ENCODE data around the gene PPM1H. TPM values are rescaled to one million over a fixed set of nuclear protein-coding genes. Genes with fewer than 3 reads are reported as not detected.

PPM1H gene
- polyA plus RNA-seq, 1 donor: 20.0 TPM

DNA sequence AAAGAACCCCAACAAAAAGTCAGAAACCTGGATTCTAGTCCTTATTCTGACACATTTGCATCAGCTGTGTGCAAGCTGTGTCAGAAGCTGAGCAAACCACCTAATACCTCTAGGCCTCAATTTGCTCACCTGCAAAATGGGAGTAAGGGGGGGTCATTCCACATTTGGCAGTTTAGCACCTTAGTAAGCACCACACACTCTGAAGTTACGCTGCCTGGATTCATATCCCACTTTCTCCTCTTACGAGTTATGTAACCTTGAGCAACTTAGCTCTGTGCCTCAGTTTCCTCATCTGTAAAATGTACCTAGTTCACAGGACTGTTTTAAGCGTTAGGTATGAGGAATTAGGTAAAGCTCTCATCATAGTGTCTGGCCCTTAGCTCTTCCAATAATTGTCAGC, 218.9 kb downstream of the PPM1H start:
- no peak overlapping the region for H3K27ac ChIP-seq (ENCODE audit: low read length)
- DNase-seq: no peak
- H3K4me1 ChIP-seq (ENCODE audit: control insufficient read depth, insufficient read depth, low read length): no peaks in the 10 kb centered on the region
- peaks cover 9% of the 10 kb centered on the region for H3K36me3 ChIP-seq (ENCODE audit: control insufficient read depth, insufficient read depth, low read length)
- H3K4me3 ChIP-seq (ENCODE audit: low read length): no peak overlapping the region
- no peaks in the 10 kb centered on the region for H3K9me3 ChIP-seq (ENCODE audit: control insufficient read depth, low read depth, low read length)
- H3K27me3 ChIP-seq (ENCODE audit: control insufficient read depth, insufficient read depth, low read length): no peaks in the 10 kb centered on the region
- WGBS (ENCODE audit: insufficient coverage, low lambda C conversion rate): no CpG with 5 or more reads among the region's 3 CpGs

DNA sequence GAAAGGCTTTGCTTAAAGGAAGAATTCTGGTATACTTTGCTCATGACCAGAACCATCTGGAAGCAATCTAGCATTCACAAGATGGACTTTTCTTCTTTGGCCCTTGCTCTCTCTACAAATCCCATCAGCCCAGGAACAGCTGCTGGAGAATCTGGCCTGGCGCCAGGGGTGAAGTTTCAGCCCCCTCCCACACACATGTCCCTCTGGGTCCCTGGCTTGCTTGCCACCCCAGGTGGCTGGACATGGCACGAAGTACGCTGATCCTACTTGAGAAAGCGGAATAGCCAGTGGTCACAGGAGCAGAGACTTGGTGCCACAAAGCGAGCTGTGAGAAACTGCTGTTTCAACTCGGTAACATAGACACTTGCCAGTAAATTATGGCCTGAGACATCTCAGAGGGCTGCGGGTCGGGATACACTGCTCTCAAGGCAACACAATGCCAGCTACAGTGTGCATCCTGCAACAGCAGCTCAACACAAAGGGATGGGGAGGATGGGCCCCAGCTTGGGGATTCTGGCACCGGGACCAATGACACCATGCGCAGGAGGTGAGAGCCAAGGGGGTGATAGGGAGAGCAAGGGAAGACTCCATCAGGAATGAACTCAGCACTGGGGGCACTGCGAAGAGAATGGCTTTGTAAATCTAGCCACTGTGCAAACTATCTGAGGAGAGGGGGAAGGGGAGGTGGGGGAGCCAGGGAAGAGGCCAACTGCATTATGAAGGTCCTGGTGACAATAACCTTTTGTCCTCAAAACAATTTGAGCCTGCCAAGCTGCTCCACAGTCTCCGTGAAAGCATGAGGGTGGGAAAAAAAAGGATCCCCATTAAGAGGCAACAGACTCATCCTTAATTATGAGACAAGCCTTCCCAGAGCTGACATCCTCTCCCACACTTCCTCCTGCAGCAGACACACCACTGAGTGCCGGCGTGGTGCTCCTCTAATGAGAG, 219.9 kb downstream of the PPM1H start:
- H3K4me1 ChIP-seq (ENCODE audit: control insufficient read depth, insufficient read depth, low read length): no peaks in the 10 kb centered on the region
- H3K9me3 ChIP-seq (ENCODE audit: control insufficient read depth, low read depth, low read length): no peaks in the 10 kb centered on the region
- peak in 1 of 2 donors; percentile 20 for DNase-seq
- no peaks in the 10 kb centered on the region for H3K27me3 ChIP-seq (ENCODE audit: control insufficient read depth, insufficient read depth, low read length)
- WGBS (ENCODE audit: insufficient coverage, low lambda C conversion rate): 40% methylated on average over 1 of the region's 14 CpGs
- peaks cover 9% of the 10 kb centered on the region for H3K36me3 ChIP-seq (ENCODE audit: control insufficient read depth, insufficient read depth, low read length)
- no peak overlapping the region for H3K27ac ChIP-seq (ENCODE audit: low read length)
- H3K4me3 ChIP-seq (ENCODE audit: low read length): no peak overlapping the region

DNA sequence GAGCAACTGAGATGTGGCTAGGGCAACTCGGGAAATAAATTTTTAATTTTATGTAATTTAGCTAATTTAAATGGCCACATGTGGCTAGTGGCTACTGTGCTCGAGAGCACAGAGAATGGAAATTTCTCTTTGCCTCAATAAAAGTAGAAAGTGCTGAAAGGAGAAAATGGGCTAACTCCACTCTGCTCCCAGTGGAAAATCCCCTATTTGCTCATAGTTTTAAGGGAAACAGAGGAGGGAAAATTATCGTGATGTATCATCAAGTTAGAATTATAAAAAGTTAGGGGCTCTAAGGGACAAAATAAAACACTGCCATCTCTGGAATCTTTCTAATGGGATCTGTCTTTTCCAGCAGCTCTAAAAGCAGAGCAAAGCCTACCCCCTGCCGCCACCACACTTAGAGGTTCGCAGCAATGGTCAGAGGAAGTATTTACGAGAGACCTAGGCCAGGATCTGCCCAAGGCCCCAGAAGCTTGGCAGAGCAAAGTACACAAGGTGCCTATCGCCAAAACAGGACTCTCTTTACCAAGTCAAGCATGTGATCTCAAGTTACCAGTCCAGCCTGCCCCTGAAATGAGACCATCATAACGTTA, 220.7 kb downstream of the PPM1H start:
- Histone ChIP-seq H3K36me3 (ENCODE audit: control insufficient read depth, insufficient read depth, low read length) (peaks cover 5% of the 10 kb centered on the region), H3K4me3 (ENCODE audit: low read length) (no peak overlapping the region), H3K27me3 (ENCODE audit: control insufficient read depth, insufficient read depth, low read length) (no peaks in the 10 kb centered on the region), H3K27ac (ENCODE audit: low read length) (no peak overlapping the region), H3K9me3 (ENCODE audit: control insufficient read depth, low read depth, low read length) (no peaks in the 10 kb centered on the region), H3K4me1 (ENCODE audit: control insufficient read depth, insufficient read depth, low read length) (no peaks in the 10 kb centered on the region)
- 100% methylated on average over 1 of the region's 8 CpGs for WGBS (ENCODE audit: insufficient coverage, low lambda C conversion rate)
- DNase-seq: no peak

DNA sequence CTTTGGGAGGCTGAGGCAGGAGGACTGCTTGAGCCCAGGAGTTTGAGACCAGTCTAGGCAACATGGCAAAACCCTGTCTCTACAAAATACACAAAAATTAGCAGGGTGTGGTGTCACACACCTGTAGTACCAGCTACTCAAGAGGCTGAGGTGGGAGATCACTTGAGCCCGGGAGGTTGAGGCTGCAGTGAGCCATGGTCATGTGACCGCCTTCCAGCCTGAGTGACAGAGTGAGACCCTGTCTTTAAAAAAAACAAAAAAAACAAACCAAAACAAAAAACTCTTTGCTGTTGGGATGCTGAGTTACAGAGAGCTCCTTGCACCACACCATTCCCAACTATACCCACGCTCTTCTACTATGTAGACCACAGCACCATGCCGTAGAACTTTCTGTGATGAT, 221.2 kb downstream of the PPM1H start:
- no peak for DNase-seq
- no peak overlapping the region for H3K4me3 ChIP-seq (ENCODE audit: low read length)
- no peaks in the 10 kb centered on the region for H3K27me3 ChIP-seq (ENCODE audit: control insufficient read depth, insufficient read depth, low read length)
- no peaks in the 10 kb centered on the region for H3K9me3 ChIP-seq (ENCODE audit: control insufficient read depth, low read depth, low read length)
- WGBS (ENCODE audit: insufficient coverage, low lambda C conversion rate): no CpG with 5 or more reads among the region's 4 CpGs
- no peaks in the 10 kb centered on the region for H3K4me1 ChIP-seq (ENCODE audit: control insufficient read depth, insufficient read depth, low read length)
- H3K27ac ChIP-seq (ENCODE audit: low read length): no peak overlapping the region
- H3K36me3 ChIP-seq (ENCODE audit: control insufficient read depth, insufficient read depth, low read length): peaks cover 4% of the 10 kb centered on the region

DNA sequence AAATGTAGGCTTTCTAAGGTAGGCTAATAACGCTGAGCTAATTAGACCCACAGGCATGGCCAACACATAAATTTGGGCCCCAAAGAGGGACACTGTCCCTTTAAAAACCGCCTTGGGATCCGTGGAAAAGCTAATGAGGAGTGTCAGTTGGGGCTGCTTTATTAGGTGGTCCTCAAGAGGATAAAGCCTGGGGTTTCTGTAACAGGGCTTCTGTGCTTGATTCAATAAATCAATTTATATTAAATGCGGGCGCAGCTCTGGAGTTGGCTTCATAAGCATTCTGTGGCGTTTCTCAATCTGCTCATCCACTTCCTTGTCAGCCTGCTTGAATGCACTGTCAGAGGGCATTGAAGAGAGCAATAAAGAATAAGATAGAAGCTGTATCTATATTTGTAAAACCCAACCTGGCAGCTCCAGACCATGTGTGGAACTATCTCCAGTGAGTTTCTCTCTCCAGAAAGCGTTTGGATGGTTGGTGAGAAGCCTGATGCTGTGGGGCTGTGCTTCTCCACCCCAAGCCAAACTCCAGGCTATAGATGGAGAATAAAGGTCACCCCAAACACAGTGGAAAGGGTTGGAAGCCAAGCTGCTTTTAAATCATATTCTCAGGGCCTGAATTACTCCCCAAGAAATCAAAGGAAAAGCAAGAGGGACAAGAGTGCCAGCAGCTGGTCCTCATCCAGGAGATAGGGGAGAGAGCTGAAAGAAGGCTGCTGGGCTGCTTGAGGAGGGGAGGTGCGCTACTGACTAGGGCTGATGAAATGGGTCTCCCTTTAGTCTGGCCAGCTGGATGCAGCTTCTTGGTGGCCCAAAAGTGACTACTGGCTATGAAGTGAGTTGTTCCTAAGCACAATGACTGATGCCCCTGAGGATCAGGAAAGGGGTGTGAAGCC, 222.0 kb downstream of the PPM1H start:
- Histone ChIP-seq H3K27ac (ENCODE audit: low read length) (no peak overlapping the region), H3K36me3 (ENCODE audit: control insufficient read depth, insufficient read depth, low read length) (peaks cover 6% of the 10 kb centered on the region), H3K4me3 (ENCODE audit: low read length) (no peak overlapping the region), H3K27me3 (ENCODE audit: control insufficient read depth, insufficient read depth, low read length) (no peaks in the 10 kb centered on the region), H3K4me1 (ENCODE audit: control insufficient read depth, insufficient read depth, low read length) (no peaks in the 10 kb centered on the region), H3K9me3 (ENCODE audit: control insufficient read depth, low read depth, low read length) (no peaks in the 10 kb centered on the region)
- DNase-seq: no peak
- 94% methylated on average over 3 of the region's 8 CpGs for WGBS (ENCODE audit: insufficient coverage, low lambda C conversion rate)

DNA sequence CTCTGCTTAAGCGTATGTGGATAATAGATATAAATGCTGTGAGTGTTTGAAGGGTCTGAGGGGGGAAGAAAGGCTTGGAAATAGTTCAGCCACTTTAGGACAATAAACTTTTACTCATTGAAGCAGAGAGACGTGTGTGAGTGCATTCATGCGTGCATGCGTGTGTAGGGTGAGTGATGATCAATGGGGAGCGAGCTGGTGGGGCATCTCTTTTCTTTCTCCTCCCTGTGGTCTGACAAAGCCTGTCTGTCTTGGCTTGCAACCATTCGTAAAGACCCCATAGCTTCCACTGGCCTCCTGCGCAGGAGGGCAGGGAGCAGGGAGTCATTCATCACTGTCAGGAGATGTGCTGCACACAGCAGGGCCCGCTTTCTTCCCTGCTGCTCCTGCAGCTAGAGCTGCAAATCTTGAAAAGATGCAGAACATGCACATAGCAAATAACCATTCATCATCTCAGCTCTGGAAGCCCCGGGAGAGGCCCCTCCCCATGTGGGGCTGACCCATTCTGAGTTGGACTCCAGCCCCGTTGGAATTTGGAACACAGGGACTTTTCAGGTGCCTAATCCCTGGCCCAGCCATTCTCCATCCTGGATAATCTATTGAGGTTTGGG, 223.2 kb downstream of the PPM1H start:
- peak in 1 of 2 donors; percentile 9 for DNase-seq
- H3K36me3 ChIP-seq (ENCODE audit: control insufficient read depth, insufficient read depth, low read length): peaks cover 6% of the 10 kb centered on the region
- no peaks in the 10 kb centered on the region for H3K4me1 ChIP-seq (ENCODE audit: control insufficient read depth, insufficient read depth, low read length)
- no peak overlapping the region for H3K27ac ChIP-seq (ENCODE audit: low read length)
- H3K4me3 ChIP-seq (ENCODE audit: low read length): no peak overlapping the region
- H3K9me3 ChIP-seq (ENCODE audit: control insufficient read depth, low read depth, low read length): no peaks in the 10 kb centered on the region
- H3K27me3 ChIP-seq (ENCODE audit: control insufficient read depth, insufficient read depth, low read length): no peaks in the 10 kb centered on the region
- WGBS (ENCODE audit: insufficient coverage, low lambda C conversion rate): 80% methylated on average over 1 of the region's 10 CpGs

DNA sequence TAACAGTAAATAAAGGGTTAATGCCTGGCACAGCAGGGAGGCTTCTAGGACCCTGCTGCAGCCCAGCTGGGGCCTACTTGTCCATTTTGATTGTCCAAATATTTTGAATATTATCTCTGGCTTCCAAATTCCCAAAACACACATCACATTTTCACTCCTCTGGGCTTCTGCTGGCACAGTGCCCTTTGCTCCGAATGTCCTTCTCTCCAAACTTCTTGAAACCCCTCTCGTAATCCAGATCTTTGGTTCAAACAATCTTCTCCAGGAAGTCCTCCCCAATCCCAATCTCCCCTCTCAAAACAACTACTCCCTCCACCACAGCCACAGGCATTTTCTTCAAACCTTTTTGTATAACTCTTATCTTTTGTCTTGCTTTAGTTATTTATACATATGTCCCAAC, 225.6 kb downstream of the PPM1H start:
- Histone ChIP-seq H3K27ac (ENCODE audit: low read length) (no peak overlapping the region), H3K36me3 (ENCODE audit: control insufficient read depth, insufficient read depth, low read length) (peaks cover 6% of the 10 kb centered on the region), H3K4me3 (ENCODE audit: low read length) (no peak overlapping the region), H3K27me3 (ENCODE audit: control insufficient read depth, insufficient read depth, low read length) (no peaks in the 10 kb centered on the region), H3K4me1 (ENCODE audit: control insufficient read depth, insufficient read depth, low read length) (no peaks in the 10 kb centered on the region), H3K9me3 (ENCODE audit: control insufficient read depth, low read depth, low read length) (no peaks in the 10 kb centered on the region)
- 71% methylated on average over 2 of the region's 2 CpGs for WGBS (ENCODE audit: insufficient coverage, low lambda C conversion rate)
- no peak for DNase-seq

DNA sequence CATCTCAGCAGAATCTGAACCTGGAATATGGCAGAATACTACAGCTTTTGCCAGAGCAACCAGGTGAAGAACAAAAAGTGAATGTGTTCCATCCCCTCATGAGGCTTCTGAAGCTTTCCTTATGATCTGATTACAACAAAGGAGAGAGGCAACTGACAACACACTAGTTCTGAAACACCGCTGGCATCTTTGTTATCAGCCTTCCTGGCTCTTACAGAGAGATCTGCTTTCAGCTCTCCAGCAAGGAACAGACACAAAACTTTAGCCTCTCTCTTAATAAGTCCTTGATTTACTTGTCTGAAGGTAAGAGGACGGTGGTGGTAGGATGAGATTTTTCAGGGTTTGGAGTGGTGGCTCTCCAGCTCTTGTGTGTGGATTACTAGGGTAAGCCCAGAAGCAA, 227.0 kb downstream of the PPM1H start:
- H3K27me3 ChIP-seq (ENCODE audit: control insufficient read depth, insufficient read depth, low read length): no peaks in the 10 kb centered on the region
- H3K36me3 ChIP-seq (ENCODE audit: control insufficient read depth, insufficient read depth, low read length): peaks cover 6% of the 10 kb centered on the region
- no peaks in the 10 kb centered on the region for H3K4me1 ChIP-seq (ENCODE audit: control insufficient read depth, insufficient read depth, low read length)
- DNase-seq: no peak
- no peak overlapping the region for H3K4me3 ChIP-seq (ENCODE audit: low read length)
- no peaks in the 10 kb centered on the region for H3K9me3 ChIP-seq (ENCODE audit: control insufficient read depth, low read depth, low read length)
- no CpG with 5 or more reads among the region's 2 CpGs for WGBS (ENCODE audit: insufficient coverage, low lambda C conversion rate)
- H3K27ac ChIP-seq (ENCODE audit: low read length): no peak overlapping the region

DNA sequence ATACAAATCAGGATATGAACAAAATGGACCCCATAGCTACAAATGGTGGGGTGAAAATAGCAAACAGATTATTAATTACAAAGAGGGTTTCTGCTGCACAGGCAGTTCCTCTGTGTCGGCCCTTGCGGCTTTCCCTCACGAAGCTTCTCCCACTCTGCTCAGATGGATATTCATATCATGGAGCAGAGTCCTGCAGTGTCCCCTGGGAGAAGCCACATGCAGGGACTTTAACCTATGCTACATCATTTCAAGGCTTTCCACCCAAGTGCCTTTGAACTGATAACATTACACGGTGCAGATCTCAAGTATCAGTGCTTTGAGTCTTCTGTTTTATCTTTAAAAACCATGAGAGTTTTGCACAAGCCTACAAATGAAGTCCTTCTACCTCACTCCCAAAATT, 229.1 kb downstream of the PPM1H start:
- H3K36me3 ChIP-seq (ENCODE audit: control insufficient read depth, insufficient read depth, low read length): peaks cover 6% of the 10 kb centered on the region
- no CpG with 5 or more reads among the region's 4 CpGs for WGBS (ENCODE audit: insufficient coverage, low lambda C conversion rate)
- peak in 1 of 2 donors; percentile 29 for DNase-seq
- H3K4me3 ChIP-seq (ENCODE audit: low read length): no peak overlapping the region
- H3K27me3 ChIP-seq (ENCODE audit: control insufficient read depth, insufficient read depth, low read length): no peaks in the 10 kb centered on the region
- H3K27ac ChIP-seq (ENCODE audit: low read length): no peak overlapping the region
- H3K9me3 ChIP-seq (ENCODE audit: control insufficient read depth, low read depth, low read length): no peaks in the 10 kb centered on the region
- H3K4me1 ChIP-seq (ENCODE audit: control insufficient read depth, insufficient read depth, low read length): no peaks in the 10 kb centered on the region

DNA sequence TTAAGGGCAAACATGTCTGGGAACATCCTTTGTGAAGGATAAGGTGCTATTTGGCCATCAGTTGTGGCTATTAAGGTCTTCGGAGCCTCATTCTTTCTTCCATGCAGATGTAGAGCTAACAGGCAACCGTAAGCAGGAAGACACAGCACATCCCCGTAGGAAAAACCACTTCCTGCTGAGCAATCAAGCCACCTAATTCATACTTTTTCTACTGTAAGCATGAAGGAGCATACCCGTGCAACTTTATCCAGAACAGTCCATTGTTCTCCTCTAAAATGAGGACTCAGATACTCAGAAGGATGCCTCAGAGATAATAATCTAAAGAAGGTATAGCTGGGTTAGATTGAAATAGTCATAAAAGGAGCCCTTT, 232.0 kb downstream of the PPM1H start:
- Histone ChIP-seq H3K27ac (ENCODE audit: low read length) (no peak overlapping the region), H3K36me3 (ENCODE audit: control insufficient read depth, insufficient read depth, low read length) (peaks cover 2% of the 10 kb centered on the region), H3K27me3 (ENCODE audit: control insufficient read depth, insufficient read depth, low read length) (no peaks in the 10 kb centered on the region), H3K4me1 (ENCODE audit: control insufficient read depth, insufficient read depth, low read length) (no peaks in the 10 kb centered on the region), H3K9me3 (ENCODE audit: control insufficient read depth, low read depth, low read length) (no peaks in the 10 kb centered on the region), H3K4me3 (ENCODE audit: low read length) (no peak overlapping the region)
- no peak for DNase-seq
- no CpG with 5 or more reads among the region's 4 CpGs for WGBS (ENCODE audit: insufficient coverage, low lambda C conversion rate)
